ENCODE data around the gene PHKB. TPM values are rescaled to one million over a fixed set of nuclear protein-coding genes. Genes with fewer than 3 reads are reported as not detected.

The PHKB gene
- total and polyA plus RNA-seq, 2 donors (not counting 1 experiment from before 2014, with no cell fraction given) = 79.0 to 103 TPM

DNA sequence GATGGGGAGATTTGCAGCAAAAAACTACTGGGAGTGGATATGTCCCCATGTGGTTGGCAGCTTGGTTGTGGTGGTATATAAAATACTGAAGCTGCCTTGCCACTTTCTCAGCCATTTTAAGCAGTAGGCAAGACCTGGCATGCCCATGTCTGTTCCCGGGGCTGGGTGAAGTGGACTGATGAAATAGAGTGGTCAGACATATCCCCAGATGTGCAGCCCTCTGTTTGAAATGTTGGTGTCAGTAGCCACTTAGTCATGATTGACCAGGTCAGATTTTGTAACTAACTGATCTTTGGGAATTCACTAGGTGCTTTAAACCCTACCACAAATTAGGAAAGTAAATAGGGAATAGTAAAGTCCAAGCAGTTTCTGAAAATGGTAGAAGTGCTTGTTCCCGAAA lies 151.6 kb downstream of the PHKB start:
- Histone ChIP-seq H3K36me3 (ENCODE audit: control insufficient read depth, insufficient read depth, low read length) (no peaks in the 10 kb centered on the region), H3K9ac (ENCODE audit: insufficient read depth, low read length) (no peak overlapping the region), H3K27ac (ENCODE audit: insufficient read depth, low read length) (no peak overlapping the region), H4K20me1 (ENCODE audit: control insufficient read depth, extremely low read depth, insufficient read depth, low read length) (no peaks in the 10 kb centered on the region), H3K27me3 (ENCODE audit: control insufficient read depth, insufficient read depth, low read length) (no peaks in the 10 kb centered on the region), H3K9me3 (ENCODE audit: control insufficient read depth, insufficient read depth, low read depth, low read length) (no peaks in the 10 kb centered on the region), H3K4me1 (ENCODE audit: control insufficient read depth, extremely low read depth, insufficient read depth, low read length) (peaks cover 2% of the 10 kb centered on the region), H3K4me3 (replicated peaks in 1 of 4; ENCODE audit: control extremely low read depth in 1 of 4, insufficient read depth in 1 of 4, low read depth in 3 of 4, low read length in 4 of 4) (no peak overlapping the region), H2AFZ (ENCODE audit: low read length) (no peak overlapping the region), H3K79me2 (ENCODE audit: control insufficient read depth, insufficient read depth, low read length) (no peaks in the 10 kb centered on the region), H3K4me2 (ENCODE audit: extremely low read depth, insufficient read depth, low read length) (no peak overlapping the region)
- peak in 1 of 2 donors; percentile 51 for DNase-seq (ENCODE audit: low read depth in 2 of 2)
- TF ChIP-seq, protein P1, sequence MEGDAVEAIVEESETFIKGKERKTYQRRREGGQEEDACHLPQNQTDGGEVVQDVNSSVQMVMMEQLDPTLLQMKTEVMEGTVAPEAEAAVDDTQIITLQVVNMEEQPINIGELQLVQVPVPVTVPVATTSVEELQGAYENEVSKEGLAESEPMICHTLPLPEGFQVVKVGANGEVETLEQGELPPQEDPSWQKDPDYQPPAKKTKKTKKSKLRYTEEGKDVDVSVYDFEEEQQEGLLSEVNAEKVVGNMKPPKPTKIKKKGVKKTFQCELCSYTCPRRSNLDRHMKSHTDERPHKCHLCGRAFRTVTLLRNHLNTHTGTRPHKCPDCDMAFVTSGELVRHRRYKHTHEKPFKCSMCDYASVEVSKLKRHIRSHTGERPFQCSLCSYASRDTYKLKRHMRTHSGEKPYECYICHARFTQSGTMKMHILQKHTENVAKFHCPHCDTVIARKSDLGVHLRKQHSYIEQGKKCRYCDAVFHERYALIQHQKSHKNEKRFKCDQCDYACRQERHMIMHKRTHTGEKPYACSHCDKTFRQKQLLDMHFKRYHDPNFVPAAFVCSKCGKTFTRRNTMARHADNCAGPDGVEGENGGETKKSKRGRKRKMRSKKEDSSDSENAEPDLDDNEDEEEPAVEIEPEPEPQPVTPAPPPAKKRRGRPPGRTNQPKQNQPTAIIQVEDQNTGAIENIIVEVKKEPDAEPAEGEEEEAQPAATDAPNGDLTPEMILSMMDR (conservative IDR thresholded peaks at IDR 0.05 in 1 of 2, IDR thresholded peaks at IDR 0.05 in 1 of 2; ENCODE audit: low read depth in 1 of 2, low read length in 2 of 2) = no peak
- no peak for TF ChIP-seq EZH2 (IDR thresholded peaks at IDR 0.05; ENCODE audit: low read length, missing control alignments)

DNA sequence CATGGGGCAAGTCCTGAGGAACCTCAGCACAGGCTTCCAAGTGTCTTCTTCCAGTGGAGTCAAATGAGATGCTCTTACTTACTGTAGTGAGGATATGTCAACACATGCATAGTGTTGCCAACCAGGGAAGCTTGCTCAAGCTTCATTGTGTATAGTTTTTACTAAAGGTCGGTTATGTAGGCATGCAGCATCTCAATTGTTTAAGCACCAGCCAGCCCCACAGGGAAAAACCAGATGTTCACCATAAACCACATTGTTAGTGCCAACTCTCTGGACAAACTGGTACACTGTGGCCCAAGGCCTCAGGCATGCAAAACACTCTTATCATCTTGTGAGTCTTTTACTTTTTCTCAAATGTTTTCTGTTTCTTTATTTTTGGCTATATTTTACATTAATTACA lies 152.1 kb downstream of the PHKB start:
- Histone ChIP-seq H3K4me3 (replicated peaks in 1 of 4; ENCODE audit: control extremely low read depth in 1 of 4, insufficient read depth in 1 of 4, low read depth in 3 of 4, low read length in 4 of 4) (no peak overlapping the region), H3K27me3 (ENCODE audit: control insufficient read depth, insufficient read depth, low read length) (no peaks in the 10 kb centered on the region), H3K27ac (ENCODE audit: insufficient read depth, low read length) (no peak overlapping the region), H3K36me3 (ENCODE audit: control insufficient read depth, insufficient read depth, low read length) (no peaks in the 10 kb centered on the region), H3K4me1 (ENCODE audit: control insufficient read depth, extremely low read depth, insufficient read depth, low read length) (peaks cover 2% of the 10 kb centered on the region), H3K79me2 (ENCODE audit: control insufficient read depth, insufficient read depth, low read length) (no peaks in the 10 kb centered on the region), H4K20me1 (ENCODE audit: control insufficient read depth, extremely low read depth, insufficient read depth, low read length) (no peaks in the 10 kb centered on the region), H3K9ac (ENCODE audit: insufficient read depth, low read length) (no peak overlapping the region), H2AFZ (ENCODE audit: low read length) (no peak overlapping the region), H3K4me2 (ENCODE audit: extremely low read depth, insufficient read depth, low read length) (no peak overlapping the region), H3K9me3 (ENCODE audit: control insufficient read depth, insufficient read depth, low read depth, low read length) (no peaks in the 10 kb centered on the region)
- DNase-seq (ENCODE audit: low read depth in 2 of 2) = peak in 1 of 2 donors; percentile 14
- no peak for TF ChIP-seq EZH2 (IDR thresholded peaks at IDR 0.05; ENCODE audit: low read length, missing control alignments)
- TF ChIP-seq, protein P1 (conservative IDR thresholded peaks at IDR 0.05 in 1 of 2, IDR thresholded peaks at IDR 0.05 in 1 of 2; ENCODE audit: low read depth in 1 of 2, low read length in 2 of 2) = no peak

DNA sequence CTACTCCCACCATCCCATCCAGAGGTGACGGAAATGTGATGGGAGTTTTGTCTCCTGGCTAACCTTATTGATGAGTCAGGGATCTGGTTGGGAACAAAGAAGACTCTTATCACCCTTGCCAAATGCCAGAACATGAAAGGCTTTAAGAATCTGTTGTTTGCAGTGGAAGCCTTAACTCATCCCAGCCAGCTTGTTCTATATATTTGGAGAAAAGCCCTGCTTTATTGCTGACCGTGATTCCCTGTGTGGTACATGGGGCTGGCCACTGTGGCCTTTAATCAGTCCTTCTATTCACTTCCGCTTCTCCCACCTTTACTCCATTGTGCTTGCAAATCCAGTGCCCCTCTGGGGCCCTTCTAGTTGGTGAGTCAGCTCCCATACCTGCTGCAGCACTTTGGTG lies 156.6 kb downstream of the PHKB start:
- peak in 1 of 2 donors; percentile 63 for DNase-seq (ENCODE audit: low read depth in 2 of 2)
- TF ChIP-seq, protein P1 (conservative IDR thresholded peaks at IDR 0.05 in 1 of 2, IDR thresholded peaks at IDR 0.05 in 1 of 2; ENCODE audit: low read depth in 1 of 2, low read length in 2 of 2) = no peak
- no peak for TF ChIP-seq EZH2 (IDR thresholded peaks at IDR 0.05; ENCODE audit: low read length, missing control alignments)
- Histone ChIP-seq H4K20me1 (ENCODE audit: control insufficient read depth, extremely low read depth, insufficient read depth, low read length) (no peaks in the 10 kb centered on the region), H3K27ac (ENCODE audit: insufficient read depth, low read length) (no peak overlapping the region), H3K4me2 (ENCODE audit: extremely low read depth, insufficient read depth, low read length) (no peak overlapping the region), H3K27me3 (ENCODE audit: control insufficient read depth, insufficient read depth, low read length) (no peaks in the 10 kb centered on the region), H3K36me3 (ENCODE audit: control insufficient read depth, insufficient read depth, low read length) (no peaks in the 10 kb centered on the region), H3K79me2 (ENCODE audit: control insufficient read depth, insufficient read depth, low read length) (no peaks in the 10 kb centered on the region), H3K4me3 (replicated peaks in 1 of 4; ENCODE audit: control extremely low read depth in 1 of 4, insufficient read depth in 1 of 4, low read depth in 3 of 4, low read length in 4 of 4) (no peak overlapping the region), H3K9ac (ENCODE audit: insufficient read depth, low read length) (no peak overlapping the region), H3K9me3 (ENCODE audit: control insufficient read depth, insufficient read depth, low read depth, low read length) (no peaks in the 10 kb centered on the region), H2AFZ (ENCODE audit: low read length) (no peak overlapping the region), H3K4me1 (ENCODE audit: control insufficient read depth, extremely low read depth, insufficient read depth, low read length) (peaks cover 2% of the 10 kb centered on the region)
